Stimulated activated CD8-positive, alpha-beta memory T cell treated with anti-CD3 and anti-CD28 coated beads, Interleukin-4, amount 100 ng/mL, for 48 hours (primary cell): ENCODE data around the gene AKR1B15.
A peak's percentile ranks its signal among the peaks of the same experiment; 100 is the strongest.
"Not testable (repeated sequence)": the region's sequence is repeated elsewhere in the genome, so short reads cannot be mapped to it uniquely, and the experiment has no call there.

Source experiments
- DNase-seq: peaks from one replicate; pipeline ENCODE4 v3.0.0-alpha.2; 2020

The AKR1B15 gene

DNA sequence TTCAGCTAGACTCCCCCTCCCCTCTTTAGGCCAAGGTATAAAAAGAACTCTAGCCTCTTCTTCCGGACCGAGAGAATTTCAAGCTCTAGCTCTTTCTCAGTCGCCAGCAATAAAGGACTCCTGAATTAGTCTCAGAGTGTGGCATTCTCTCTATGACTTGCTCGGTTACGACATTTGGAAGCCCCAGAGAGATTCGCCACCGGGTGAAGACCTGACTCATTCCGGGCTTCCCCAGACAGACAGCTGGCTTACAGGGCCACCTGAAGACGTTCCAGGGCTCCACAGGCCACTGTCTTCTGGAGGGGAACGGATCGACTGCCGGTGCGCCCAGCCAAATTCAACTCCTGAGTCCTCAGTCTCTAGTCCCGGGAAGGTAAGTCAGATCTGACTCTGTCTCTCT is at the start of gene AKR1B15:
AKR1B15 (plus strand) TSS at position 234 of the 400 bp plus-strand sequence. CDS start 15,510 bp downstream, outside the sequence.
- peak; percentile 45 for DNase-seq

DNA sequence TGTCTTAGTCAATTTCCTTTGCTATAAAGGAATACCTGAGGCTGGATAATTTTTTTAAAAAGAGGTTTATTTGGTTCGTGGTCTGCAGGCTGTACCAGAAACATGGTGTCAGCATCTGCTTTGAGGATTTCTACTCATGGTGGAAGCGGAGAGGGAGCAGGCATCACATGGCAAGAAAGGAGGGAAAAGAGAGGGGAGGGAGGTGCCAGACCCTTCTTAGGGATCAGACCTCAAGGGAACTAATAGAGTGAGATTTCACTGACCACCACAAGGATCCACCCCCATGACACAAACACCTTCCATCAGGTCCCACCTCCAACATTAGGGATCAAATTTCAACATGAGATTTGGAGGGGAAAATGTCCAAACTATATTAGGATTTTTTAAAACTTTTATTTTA is 48.5 kb upstream of the AKR1B15 start:
- no peak for DNase-seq

DNA sequence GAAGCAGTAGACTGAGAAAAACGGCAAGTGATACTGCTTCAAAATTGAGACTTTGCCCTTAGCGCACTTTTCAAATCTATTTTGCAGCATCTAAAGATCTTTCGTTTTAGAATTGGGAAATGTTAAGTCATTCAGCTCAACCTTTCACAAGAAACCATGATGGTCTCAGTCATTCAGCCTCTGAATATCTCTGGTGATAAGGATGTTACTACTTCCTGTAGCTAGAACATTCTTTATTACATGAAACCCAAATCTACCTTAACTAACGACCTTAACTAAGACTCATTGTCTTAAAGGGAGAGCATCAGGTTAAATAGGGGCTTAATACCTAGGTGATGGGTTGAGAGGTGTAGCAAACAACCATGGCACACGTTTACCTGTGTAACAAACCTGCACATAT is 47.9 kb upstream of the AKR1B15 start:
- DNase-seq, result no peak

DNA sequence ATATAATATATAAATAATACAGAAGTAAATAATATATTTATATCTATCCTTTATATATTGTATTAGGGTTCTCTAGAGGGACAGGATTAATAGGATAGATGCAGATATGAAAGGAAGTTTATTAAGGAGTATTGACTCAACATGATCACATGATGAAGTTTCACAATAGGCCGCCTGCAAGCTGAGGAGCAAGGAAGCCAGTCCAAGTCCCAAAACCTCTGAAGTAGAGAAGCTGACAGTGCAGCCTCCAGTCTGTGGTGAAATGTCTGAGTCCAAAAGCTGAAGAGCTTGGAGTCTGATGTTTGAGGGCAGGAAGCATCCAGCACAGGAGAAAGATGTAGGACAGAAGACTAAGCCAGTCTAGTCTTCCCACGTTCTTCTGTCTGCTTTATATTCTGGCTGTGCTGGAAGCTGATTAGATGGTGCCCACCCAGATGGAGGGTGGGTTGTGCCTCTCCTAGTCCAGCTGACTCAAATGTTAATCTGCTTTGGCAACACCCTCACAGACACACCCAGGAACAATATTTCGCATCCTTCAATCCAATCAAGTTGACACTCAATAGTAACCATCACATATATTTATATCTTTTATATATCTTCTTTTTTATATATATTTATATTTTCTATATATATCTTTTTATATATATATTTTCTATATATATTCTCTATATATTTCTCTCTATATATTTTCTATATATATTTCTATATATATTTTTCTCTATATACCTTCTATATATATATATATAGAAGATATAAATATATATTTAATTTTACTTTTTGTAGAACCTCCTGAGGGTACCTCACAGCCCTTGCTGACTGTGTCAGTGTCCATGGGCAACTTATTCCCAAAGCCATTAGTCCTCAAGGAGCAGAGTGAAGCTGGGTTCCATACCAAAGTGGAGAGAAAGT is 46.2 kb upstream of the AKR1B15 start:
- no peak for DNase-seq

DNA sequence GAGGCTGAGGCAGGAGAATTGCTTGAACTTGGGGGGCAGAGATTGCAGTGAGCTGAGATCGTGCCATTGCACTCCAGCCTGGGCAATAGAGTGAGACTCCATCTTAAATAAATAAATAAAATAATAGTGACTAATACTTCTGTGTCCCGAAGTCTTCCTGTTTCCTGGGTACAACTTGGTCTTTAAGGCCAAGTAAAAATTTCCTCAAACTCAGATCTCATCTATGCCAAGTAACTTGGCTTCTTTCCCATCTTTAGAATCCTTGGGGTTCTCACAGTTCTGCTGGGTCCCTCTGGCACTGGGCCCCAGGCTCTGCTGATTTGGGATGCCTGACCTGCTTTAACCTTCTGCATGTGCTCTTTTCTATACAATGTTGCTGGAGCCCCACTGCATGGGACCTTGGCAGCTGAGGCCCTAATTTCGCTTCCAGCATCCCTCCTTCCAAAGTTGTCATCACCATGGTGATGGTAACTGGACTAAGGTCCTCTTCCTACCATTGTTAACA is 44.2 kb upstream of the AKR1B15 start:
- no peak for DNase-seq

DNA sequence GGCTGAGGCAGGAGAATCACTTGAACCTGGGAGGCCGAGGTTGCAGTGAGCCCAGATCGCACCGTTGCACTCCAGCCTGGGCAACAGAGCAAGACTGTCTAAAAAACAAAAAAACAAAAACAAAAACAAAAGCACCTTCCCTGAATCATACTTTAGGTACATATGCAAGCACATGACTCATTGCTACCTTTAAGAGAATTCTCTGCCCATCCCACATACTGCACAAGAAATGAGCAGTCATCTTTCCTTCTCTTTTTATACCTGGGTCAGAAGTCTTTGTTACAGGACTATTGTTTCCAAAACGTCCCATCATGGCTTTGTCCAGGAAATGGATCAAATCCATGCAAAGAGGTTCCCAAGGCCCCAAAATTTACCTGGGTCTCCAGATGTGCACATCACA is 43.1 kb upstream of the AKR1B15 start:
- DNase-seq, result no peak

DNA sequence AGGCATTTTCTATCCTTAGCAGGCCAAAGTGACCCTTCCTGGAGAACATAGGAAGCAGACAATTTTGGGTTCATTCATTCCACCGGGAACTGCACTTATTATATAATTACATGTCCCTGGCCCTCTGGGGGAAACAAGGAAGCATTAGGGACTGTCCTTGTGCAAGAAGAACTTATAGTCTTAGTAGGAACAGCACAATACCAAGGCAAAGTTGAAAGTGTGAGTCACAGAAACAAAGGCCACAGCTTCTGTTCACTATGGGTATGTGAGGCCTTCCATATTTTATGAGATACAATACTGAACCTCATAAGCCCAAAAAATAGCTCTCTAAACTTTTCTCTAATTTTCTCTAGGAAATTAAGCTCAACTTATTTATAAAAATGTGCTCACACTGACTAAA is 39.9 kb upstream of the AKR1B15 start:
- DNase-seq, result no peak

DNA sequence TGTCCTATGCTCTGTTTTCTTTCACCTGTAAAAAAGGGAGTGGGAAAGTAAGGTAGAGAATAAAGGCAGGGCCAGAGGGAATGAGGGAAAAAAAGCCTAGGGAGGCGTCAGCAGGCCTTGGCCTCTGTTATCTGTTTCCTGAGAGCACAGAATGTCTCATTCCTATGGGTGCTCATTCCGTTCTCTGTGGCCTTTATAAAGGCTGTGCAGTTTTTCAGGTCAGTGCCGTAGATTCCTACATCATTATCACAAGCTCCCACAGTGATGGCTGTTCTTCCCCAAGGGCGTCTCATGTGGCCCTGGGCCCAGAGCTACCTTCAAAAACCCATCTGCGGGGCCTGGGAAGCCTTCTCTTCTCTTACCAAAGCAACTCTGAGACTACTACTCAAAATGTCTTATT is 38.3 kb upstream of the AKR1B15 start:
- no peak for DNase-seq

DNA sequence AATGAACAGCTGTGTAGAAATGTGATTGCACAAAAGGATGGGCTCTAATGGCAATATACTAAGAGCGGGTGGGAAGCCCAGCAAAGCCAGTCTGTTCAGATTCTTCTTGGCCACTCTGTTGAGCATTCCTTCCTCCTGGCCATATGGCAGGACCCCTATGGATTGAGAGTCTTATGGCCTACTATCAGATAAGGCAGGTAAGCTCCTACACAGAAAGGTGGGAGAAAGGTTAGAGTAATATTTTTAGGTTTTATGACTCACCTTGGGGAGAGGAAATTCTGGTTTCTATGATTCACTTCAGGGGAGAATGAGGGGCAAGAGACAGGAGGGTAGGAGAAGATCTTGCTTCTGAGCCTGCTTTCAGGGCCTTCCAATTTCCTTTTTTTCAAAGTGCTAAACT is 36.6 kb upstream of the AKR1B15 start:
- DNase-seq, result no peak

DNA sequence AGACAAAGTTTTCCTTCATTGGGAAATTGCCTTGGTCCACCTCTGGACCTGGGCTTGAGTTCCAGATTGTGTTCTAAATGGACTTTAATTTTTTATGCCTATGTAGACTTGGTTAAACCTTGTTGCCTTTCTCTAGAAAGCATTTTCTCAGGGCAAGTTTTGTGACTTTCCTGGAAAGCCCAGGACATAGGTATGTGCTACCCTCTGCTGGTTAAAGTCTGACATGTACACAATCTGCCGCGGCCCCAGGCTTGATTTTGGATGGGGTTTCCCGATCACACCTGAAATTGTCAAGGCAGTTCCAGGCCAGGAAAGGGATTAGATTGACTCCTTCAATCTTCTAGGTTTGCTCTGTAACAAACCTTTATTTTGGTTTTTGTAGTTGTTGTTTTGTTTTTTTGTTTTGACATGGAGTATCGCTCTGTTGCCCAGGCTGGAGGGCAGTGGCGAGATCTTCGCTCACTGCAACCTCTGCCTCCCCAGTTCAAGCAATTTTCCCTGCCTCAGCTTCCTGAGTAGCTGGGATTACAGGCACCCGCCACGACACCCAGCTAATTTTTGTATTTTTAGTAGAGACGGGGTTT is 35.6 kb upstream of the AKR1B15 start:
- DNase-seq, result peak; percentile 40

DNA sequence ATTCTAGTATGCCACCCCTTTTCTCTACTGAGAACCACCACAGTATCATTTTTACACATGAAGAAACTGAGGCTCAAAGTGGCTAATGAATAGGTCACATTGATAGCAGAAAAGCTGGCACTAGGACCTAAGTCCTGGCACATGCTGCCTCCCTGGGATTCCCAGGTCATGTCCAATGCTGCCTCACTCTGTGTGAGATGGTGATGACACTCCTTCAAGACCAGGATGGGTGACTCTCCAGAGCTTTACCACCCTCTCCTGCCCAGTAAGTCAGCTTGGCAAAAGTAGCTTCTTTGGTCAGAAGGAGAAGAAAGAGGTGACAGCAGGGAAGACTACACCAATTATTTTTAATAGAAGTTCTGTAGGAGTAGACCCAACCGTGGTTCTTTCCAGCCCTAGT is 34.8 kb upstream of the AKR1B15 start:
- no peak for DNase-seq

DNA sequence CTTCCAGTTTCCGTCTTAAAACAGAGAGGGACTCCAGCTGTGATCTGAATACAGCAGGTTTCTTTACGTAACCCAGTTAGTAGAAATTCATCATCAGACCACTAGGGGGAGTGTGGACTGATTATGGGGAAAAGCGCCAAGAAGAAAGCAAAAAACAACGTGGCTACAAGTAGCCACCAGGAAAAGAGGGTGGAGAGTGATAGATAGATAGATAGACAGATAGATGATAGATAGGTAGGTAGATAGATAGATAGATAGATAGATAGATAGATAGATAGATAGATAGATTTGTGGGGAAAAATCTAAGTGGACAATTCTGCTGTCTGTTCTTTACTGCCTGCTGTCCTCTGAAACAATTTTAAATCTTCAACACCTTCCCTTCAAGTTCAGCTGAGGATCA is 34.2 kb upstream of the AKR1B15 start:
- DNase-seq, result no peak

DNA sequence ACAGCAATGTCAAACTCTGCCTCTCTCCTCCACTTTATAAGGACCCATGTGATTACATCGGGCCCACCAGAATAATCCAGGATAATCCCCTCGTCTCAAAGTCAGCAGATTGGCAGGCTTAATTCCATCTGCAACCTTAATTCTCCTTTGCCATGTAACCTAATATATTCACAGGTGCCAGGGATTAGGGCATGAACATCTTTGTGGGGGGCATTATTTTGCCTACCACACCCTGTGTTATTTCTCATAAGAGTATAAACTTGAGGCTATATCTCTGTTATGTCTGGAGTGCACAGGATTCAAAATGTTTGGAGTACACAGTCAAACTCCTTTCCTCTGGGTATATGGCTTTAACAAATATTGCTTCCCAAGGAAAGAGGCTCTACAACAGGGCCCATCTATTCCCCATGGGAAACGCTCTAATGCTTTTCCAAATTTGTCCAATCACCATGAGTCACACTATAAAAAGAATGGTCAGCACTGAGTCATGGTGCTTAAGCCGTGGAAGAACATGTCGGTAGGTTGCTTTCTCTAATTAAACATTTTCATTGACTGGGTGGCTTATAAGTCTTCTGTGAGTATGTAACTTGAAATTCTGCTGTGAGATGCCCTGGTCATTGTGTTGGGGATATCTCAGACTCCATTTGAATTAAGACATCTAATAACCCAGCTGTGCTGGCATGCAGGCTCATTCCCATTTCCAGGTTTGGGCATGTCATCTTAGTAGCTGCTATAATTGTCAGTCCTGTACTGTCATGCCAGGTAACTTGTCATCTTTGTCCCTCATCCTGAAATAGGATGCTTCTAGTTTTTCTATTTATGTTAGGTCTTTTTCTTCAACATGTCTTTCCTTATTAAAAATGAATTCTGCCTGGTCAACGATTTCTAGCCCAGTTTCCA is 33.1 kb upstream of the AKR1B15 start:
- no peak for DNase-seq

DNA sequence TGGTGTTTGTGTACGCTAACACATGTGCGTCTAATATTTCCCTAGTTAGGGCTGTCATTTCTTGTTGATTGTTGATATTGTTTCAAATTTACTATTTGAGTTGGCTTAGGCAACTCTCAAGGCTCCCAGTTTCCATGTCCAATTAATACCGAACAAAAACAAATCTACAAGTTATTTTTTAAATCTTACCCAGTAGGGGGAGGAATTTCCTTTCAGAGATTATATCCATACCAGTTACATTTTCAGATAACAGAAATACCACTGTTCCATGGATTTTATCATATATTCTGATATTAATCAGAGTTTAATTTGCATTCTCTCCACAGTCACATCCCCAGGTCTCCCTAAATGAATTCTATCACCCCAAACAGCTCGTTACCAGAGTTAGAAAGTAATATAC is 28.8 kb upstream of the AKR1B15 start:
- DNase-seq, result no peak

DNA sequence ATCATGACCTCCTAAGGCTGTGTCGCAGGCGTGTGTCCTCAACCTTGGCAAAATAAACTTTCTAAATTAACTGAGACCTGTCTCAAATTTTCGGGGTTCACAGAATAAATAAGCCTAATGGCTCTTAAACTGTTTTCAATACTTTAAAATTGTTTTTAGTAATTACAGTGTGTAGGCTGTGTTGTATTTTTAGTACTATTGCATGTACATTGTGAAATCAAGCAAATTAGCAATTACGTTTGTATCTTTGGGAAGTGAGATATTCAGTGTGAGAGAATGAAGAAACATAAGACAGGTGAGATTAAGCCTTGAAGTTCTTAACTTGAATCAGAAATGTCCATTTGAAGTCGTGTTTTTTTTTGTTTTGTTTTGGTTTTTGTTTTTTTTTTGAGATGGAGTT is 26.3 kb upstream of the AKR1B15 start:
- DNase-seq, result no peak

DNA sequence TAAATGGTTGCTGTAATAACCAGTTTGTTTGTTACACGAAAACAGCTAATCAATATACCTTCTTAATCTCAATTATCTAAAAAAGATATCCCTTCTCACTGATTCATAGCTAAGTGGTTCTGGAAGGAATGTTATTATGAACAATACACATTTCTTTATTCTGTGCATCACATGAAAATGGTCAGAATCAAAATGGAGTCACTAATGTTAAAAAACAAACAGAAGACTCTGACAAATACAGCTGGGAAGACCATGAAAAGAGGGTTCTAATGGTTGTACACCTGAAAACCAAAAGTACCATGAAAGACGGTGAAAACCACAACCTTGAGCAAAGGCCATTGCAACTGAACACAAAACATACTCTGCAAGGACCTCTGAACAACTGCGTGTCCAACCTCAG is 23.5 kb upstream of the AKR1B15 start:
- not testable (repeated sequence) for DNase-seq

DNA sequence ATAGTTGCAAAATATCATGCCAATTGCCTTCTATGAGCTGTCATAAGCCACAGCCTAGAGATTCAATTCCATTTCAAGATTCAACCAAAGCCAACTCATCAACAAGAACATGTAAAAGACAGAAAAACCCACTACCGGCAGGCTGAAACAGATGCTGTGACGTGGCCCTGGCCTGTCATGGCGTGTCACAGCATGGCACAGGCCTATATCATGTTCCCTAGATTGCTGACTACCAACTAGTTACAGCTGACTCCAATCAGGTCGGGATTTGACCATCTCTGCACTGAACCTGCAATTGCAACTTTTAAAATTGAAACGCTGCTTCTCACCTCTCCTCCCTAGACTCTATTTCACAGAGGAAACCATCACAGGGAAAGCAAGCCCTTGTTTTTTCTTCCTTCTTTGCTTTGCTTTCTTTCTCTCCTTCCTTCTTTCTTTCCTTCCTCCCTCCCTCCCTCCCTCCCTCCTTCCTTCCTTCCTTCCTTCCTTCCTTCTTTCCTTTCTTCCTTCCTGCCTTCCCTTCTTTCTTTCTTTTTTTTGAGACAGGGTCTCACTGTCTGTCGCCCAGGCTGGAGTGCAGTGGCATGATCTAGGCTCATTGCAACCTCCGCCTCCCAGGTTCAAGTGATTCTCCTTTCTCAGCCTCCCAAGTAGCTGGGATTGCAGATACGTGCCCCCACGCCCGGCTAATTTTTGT is 22.2 kb upstream of the AKR1B15 start:
- DNase-seq, result not testable (repeated sequence)

DNA sequence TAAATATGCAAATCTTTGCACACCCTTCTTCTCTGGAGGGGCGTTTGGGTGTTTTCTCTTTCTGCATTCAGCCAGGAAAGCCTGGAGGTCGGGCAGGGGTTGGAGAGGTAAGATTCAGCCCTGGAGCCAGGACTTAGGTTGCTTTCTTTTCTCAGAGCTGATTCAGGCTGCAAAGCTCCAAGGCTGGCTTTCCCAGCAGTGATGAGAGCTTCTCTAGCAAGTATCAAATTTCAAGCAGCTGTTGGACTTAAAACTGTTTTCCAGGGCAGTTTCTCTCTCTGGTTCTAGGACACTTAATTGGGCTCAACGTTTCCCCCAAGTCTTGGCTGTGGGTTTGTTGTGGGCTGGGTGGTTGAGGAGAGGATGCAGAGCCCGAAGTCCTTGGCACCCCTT is 20.9 kb upstream of the AKR1B15 start:
- DNase-seq, result no peak

DNA sequence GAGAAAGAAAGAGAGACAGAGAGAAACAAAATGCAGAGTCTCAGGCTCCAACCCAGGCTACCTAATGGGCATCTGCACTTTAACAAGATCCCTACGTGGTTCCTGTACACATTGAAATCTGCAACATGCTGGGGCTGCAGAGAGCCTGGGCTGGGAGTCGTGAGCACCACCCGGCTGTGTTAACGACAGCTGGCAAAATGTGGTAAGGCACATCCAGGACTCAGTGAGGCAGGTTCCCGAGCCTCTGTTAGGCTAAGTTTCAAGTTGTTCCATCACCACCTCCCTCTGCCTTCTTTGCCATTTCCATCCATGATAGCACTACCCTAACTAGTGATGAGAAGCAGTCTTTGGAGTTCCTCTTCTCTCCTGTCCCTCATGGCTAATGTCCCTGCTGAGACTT is 20.2 kb upstream of the AKR1B15 start:
- DNase-seq, result no peak

DNA sequence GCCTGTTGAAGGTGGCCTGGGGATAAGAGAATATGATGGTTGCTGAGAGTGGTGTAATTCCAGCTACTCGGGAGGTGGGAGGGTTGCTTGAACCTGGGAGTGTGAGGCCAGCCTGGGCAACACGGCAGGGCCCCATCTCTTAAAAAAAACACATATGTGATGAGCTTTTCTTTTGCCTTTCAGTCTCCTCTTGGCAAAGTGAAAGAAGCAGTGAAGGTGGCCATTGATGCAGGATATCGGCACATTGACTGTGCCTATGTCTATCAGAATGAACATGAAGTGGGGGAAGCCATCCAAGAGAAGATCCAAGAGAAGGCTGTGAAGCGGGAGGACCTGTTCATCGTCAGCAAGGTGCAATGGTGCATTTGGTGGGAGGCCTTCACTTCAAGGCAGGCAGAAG is 18.4 kb upstream of the AKR1B15 start:
- no peak for DNase-seq

DNA sequence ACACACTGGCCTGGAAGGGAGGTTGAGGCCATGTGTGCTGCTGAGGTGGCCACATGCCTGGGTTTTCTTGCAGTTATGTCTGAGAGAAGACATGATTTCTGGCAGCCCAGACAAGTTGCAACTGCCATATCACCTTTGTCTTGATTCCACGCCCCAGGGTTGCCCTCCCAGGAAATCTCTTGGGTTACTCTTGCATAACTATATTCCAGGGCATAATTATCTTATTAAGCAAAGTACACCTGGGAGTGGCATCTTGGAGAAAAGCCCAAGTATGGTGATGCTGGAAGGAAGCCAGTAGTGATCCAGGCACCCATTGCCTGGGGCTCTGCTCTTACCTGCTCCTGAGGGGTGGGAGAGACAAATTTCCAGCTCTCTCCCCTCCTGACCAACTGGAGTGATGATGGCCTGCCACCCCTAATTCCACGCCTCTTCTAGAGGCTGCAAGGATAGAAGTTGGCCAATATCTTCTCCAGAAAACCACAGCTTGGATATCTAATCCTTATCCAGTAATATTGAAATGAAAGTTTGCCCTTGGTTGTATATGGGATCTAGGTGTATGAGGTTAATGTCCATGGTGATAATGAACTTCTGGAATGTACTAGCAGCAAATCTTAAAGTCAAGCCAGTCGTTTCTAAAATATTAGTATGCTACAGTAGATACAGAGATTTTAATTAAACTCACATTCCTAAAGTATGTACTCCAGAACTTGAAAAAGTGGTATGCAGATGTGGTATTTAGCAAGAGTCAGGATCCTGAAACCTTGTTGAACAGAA is 16.5 kb upstream of the AKR1B15 start:
- no peak for DNase-seq

DNA sequence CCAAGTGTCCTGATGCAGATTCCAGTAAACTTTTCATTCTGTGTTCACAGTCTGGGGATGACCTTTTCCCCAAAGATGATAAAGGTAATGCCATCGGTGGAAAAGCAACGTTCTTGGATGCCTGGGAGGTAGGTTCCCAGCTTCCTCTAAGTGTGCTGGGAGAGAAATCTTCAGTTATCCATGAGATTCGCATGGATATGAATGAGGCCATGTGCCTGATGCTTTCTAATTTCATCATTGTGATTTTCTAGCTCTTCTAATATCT is 16.0 kb upstream of the AKR1B15 start:
- no peak for DNase-seq
